Panc1 (cell line): ENCODE data around the gene MED7. TPM values are rescaled to one million over a fixed set of nuclear protein-coding genes. Genes with fewer than 3 reads are reported as not detected.

Experiments used
- ATAC-seq: fragments of 200-7000 bp; cut with Tn5 transposase; 2 replicates; pipeline ENCODE4 v1.9.1; 2020; ENCODE audit warnings: mild to moderate bottlenecking, moderate library complexity
- BruUV-seq: library from RNA; stranded (reverse); fragments of 400-500 nt; replicated peaks from 2 replicates; lab custom pipeline; 2021; lab: Mats Ljungman, UMichigan
- CTCF ChIA-PET: fragments of 300-600 bp; sonication (Branson Sonifier 250); formaldehyde crosslinking; loops from one replicate; lab custom pipeline; 2022; ENCODE audit warnings: antibody characterized with exemption; lab: Charles Lee
- POLR2A ChIA-PET: fragments of 300-600 bp; sonication (Branson Sonifier 250); formaldehyde crosslinking; loops from one replicate; lab custom pipeline; 2022; ENCODE audit warnings: antibody characterized with exemption; lab: Charles Lee
- DNase-seq: peaks from one replicate; pipeline ENCODE4 v3.0.0-alpha.2; 2010; ENCODE audit warnings: low read depth, low spot score
- H3K27ac ChIP-seq: 2 replicates; pipeline ENCODE4 v1.5.1; 2011; ENCODE audit warnings: mild to moderate bottlenecking, low read length, inconsistent platforms
- H3K27me3 ChIP-seq: fragments of 200-500 bp; sonication (Bioruptor generic); 2 replicates; pipeline ENCODE4 v1.6.0; 2014; ENCODE audit warnings: low read length, inconsistent platforms; ENCODE audit not compliant: control insufficient read depth, insufficient read depth
- H3K36me3 ChIP-seq: fragments of 200-500 bp; sonication (Bioruptor generic); 2 replicates; pipeline ENCODE4 v1.5.1; 2014; ENCODE audit warnings: inconsistent platforms, mild to moderate bottlenecking, low read length, moderate library complexity; ENCODE audit not compliant: control insufficient read depth, insufficient read depth
- H3K4me1 ChIP-seq: 2 replicates; pipeline ENCODE4 v1.5.1; 2011; ENCODE audit warnings: inconsistent platforms, mild to moderate bottlenecking, low read length, moderate library complexity; ENCODE audit not compliant: control insufficient read depth, insufficient read depth
- H3K4me3 ChIP-seq, 2 experiments: 2 replicates each; pipeline ENCODE4 v1.5.1; 2011 to 2012; ENCODE audit warnings: low read depth in 2 of 2, low read length in 2 of 2, mild to moderate bottlenecking in 2 of 2, inconsistent platforms in 1 of 2, moderate library complexity in 1 of 2
- H3K9me3 ChIP-seq: fragments of 200-500 bp; sonication (Bioruptor generic); 2 replicates; pipeline ENCODE4 v1.5.1; 2014; ENCODE audit warnings: low read depth, mild to moderate bottlenecking, inconsistent platforms, low read length, moderate library complexity; ENCODE audit not compliant: control insufficient read depth, insufficient read depth
- CTCF ChIP-seq: fragments of 450-650 bp; IDR thresholded peaks from 2 replicates; pipeline ENCODE4 v1.5.1; 2017; ENCODE audit warnings: mild to moderate bottlenecking
- POLR2AphosphoS5 ChIP-seq: IDR thresholded peaks from 2 replicates; pipeline ENCODE4 v1.6.1; 2012; ENCODE audit warnings: mild to moderate bottlenecking, low read depth, low read length, moderate library complexity
- REST ChIP-seq, 2 experiments: IDR thresholded peaks; 2 replicates each; pipeline ENCODE4 v1.6.1; 2011 to 2012; ENCODE audit warnings: low read depth in 2 of 2, control low read depth in 1 of 2, low read length in 1 of 2, mild to moderate bottlenecking in 1 of 2, moderate library complexity in 1 of 2; ENCODE audit not compliant: insufficient read depth in 1 of 2
- SIN3A ChIP-seq: IDR thresholded peaks from 2 replicates; pipeline ENCODE4 v1.6.1; 2012; ENCODE audit warnings: low read depth, mild to moderate bottlenecking, low read length, moderate library complexity, borderline replicate concordance; ENCODE audit not compliant: insufficient read depth
- TCF7L2 ChIP-seq: IDR thresholded peaks from 2 replicates; pipeline ENCODE4 v1.6.1; 2011; ENCODE audit warnings: mild to moderate bottlenecking, low read depth, low read length, inconsistent platforms
- in situ Hi-C: cut with HindIII; loops from 2 replicates; pipeline ENCODE4 v1.10.0; 2016; ENCODE audit warnings: low sequenced_read_pairs, low pct_unique_long_range_greater_than_20kb
- intact Hi-C: fragments of 100-400 bp; cut with micrococcal nuclease; formaldehyde crosslinking; loops from one replicate; pipeline ENCODE4 v1.10.0; 2022; ENCODE audit not compliant: unreplicated experiment
- total RNA-seq: library from RNA; stranded (reverse); gene quantifications from one replicate; pipeline ENCODE4 v1.2.1, GENCODE V29; 2021; ENCODE audit not compliant: unreplicated experiment

MED7 gene
- total RNA-seq, 1 experiment from 2014 or later: 9.9 TPM

GRCh38 chr5:157121709-157122108, 21.0 kb downstream of the MED7 start:
- intact Hi-C loops (no loop called here), in situ Hi-C loops (no loop called here)
- Histone ChIP-seq H3K27me3 (no peaks in the 10 kb centered on the region), H3K4me3 (no peak overlapping the region), H3K36me3 (no peaks in the 10 kb centered on the region), H3K27ac (no peak overlapping the region), H3K9me3 (no peaks in the 10 kb centered on the region), H3K4me1 (no peaks in the 10 kb centered on the region)
- BruUV-seq: no TSS peak
- DNase-seq: no peak
- ATAC-seq: no peak
- ChIA-PET POLR2A (no interaction called here), CTCF (no interaction called here)
- TF ChIP-seq REST (IDR thresholded peaks at IDR 0.05; ENCODE audit: insufficient read depth in 1 of 2, low read depth in 2 of 2, low read length in 1 of 2) (no peak), CTCF (no peak), TCF7L2 (no peak), POLR2AphosphoS5 (no peak), SIN3A (no peak)

GRCh38 chr5:157120102-157120501, 22.6 kb downstream of the MED7 start:
- no peaks in the 10 kb centered on the region for H3K9me3 ChIP-seq
- H3K4me3 ChIP-seq: no peak overlapping the region
- TF ChIP-seq REST (IDR thresholded peaks at IDR 0.05; ENCODE audit: insufficient read depth in 1 of 2, low read depth in 2 of 2, low read length in 1 of 2) (no peak), CTCF (no peak), TCF7L2 (no peak), SIN3A (no peak), POLR2AphosphoS5 (no peak)
- in situ Hi-C loops: no loop called here
- POLR2A ChIA-PET: no interaction called here
- intact Hi-C loops: no loop called here
- no TSS peak for BruUV-seq
- CTCF ChIA-PET: no interaction called here
- H3K27ac ChIP-seq: no peak overlapping the region
- no peak for ATAC-seq
- DNase-seq: no peak
- no peaks in the 10 kb centered on the region for H3K27me3 ChIP-seq
- H3K4me1 ChIP-seq: no peaks in the 10 kb centered on the region
- no peaks in the 10 kb centered on the region for H3K36me3 ChIP-seq
